ENCODE results near the gene TMEM222.

Gene TMEM222

GRCh38 chr1:27342391-27342777 lies 20.4 kb downstream of the TMEM222 start:
- DNase-seq (ENCODE audit: low read depth): no peak

GRCh38 chr1:27342778-27343638 lies 21.0 kb downstream of the TMEM222 start:
- DNase-seq (ENCODE audit: low read depth): no peak

- DNase-seq (ENCODE audit: low read depth): no peak
Measured at GRCh38 chr1:27343639-27344025, 21.7 kb downstream of the TMEM222 start.

GRCh38 chr1:27345272-27345671 lies 23.3 kb downstream of the TMEM222 start:
- DNase-seq (ENCODE audit: low read depth): no peak

GRCh38 chr1:27346357-27346756 lies 24.4 kb downstream of the TMEM222 start:
- DNase-seq (ENCODE audit: low read depth): no peak

GRCh38 chr1:27346991-27347624 lies 25.1 kb downstream of the TMEM222 start:
- DNase-seq (ENCODE audit: low read depth): no peak

- no peak for DNase-seq (ENCODE audit: low read depth)
Measured at GRCh38 chr1:27348861-27349783, 27.2 kb downstream of the TMEM222 start.

- no peak for DNase-seq (ENCODE audit: low read depth)
Measured at GRCh38 chr1:27349784-27350662, 28.1 kb downstream of the TMEM222 start.

GRCh38 chr1:27350663-27351540 lies 28.9 kb downstream of the TMEM222 start:
- DNase-seq (ENCODE audit: low read depth): no peak

GRCh38 chr1:27351541-27352107 lies 29.7 kb downstream of the TMEM222 start:
- no peak for DNase-seq (ENCODE audit: low read depth)

GRCh38 chr1:27353166-27353565 lies 31.2 kb downstream of the TMEM222 start:
- DNase-seq (ENCODE audit: low read depth): no peak

- no peak for DNase-seq (ENCODE audit: low read depth)
Measured at GRCh38 chr1:27353629-27354028, 31.7 kb downstream of the TMEM222 start.

GRCh38 chr1:27355683-27356082 lies 33.7 kb downstream of the TMEM222 start:
- DNase-seq (ENCODE audit: low read depth): no peak

GRCh38 chr1:27356277-27356618 lies 34.3 kb downstream of the TMEM222 start:
- no peak for DNase-seq (ENCODE audit: low read depth)

GRCh38 chr1:27356619-27357280 lies 34.8 kb downstream of the TMEM222 start:
- DNase-seq (ENCODE audit: low read depth): no peak

GRCh38 chr1:27357281-27358037 lies 35.5 kb downstream of the TMEM222 start:
- DNase-seq (ENCODE audit: low read depth): no peak

GRCh38 chr1:27358038-27358927 lies 36.3 kb downstream of the TMEM222 start:
- DNase-seq (ENCODE audit: low read depth): no peak

GRCh38 chr1:27358928-27359313 lies 37.0 kb downstream of the TMEM222 start:
- DNase-seq (ENCODE audit: low read depth): no peak
